Cardiac fibroblast (primary cell): ENCODE measurements around the gene KIRREL3.

ENCODE experiments used
- DNase-seq, 2 donors: peaks; one replicate each; pipeline versions ENCODE4 v3.0.0 to v3.0.0-alpha.2; 2010; ENCODE audit warnings: low read depth in 2 of 2
- H3K4me3 ChIP-seq, 2 donors: replicated peaks in 1 of 2; 1 replicate in 1 of 2; 2 replicates in 1 of 2; pipeline ENCODE4 v1.5.1; 2011; ENCODE audit warnings: low read depth in 2 of 2, low read length in 2 of 2, mild to moderate bottlenecking in 2 of 2, moderate library complexity in 1 of 2
- CTCF ChIP-seq: IDR thresholded peaks from one replicate; pipeline ENCODE4 v1.5.1; 2011; ENCODE audit warnings: low read depth, mild to moderate bottlenecking, low read length, inconsistent platforms

KIRREL3 gene

GRCh38 chr11:126514061-126514693 lies 486.4 kb downstream of the KIRREL3 start:
- DNase-seq = peak in 1 of 2 donors; percentile 6
- no peak overlapping the region for H3K4me3 ChIP-seq
- no peak for TF ChIP-seq CTCF

GRCh38 chr11:126512741-126513715 lies 487.5 kb downstream of the KIRREL3 start:
- no peak for TF ChIP-seq CTCF
- DNase-seq = no peak

GRCh38 chr11:126512251-126512650 lies 488.3 kb downstream of the KIRREL3 start:
- no peak for DNase-seq
- no peak overlapping the region for H3K4me3 ChIP-seq
- TF ChIP-seq CTCF = no peak

More at GRCh38 chr11:126512741-126513715, 487.5 kb downstream of the KIRREL3 start:
- no peak overlapping the region for H3K4me3 ChIP-seq

- no peak for DNase-seq
- H3K4me3 ChIP-seq = no peak overlapping the region
- no peak for TF ChIP-seq CTCF
Observed at GRCh38 chr11:126511475-126512115, 489.0 kb downstream of the KIRREL3 start.

- DNase-seq = peak in 1 of 2 donors; percentile 8
- no peak overlapping the region for H3K4me3 ChIP-seq
- no peak for TF ChIP-seq CTCF
Observed at GRCh38 chr11:126510621-126511370, 489.8 kb downstream of the KIRREL3 start.

- no peak for DNase-seq
- H3K4me3 ChIP-seq = no peak overlapping the region
- TF ChIP-seq CTCF = no peak
Observed at GRCh38 chr11:126507646-126508045, 492.9 kb downstream of the KIRREL3 start.
